ENCODE results near the gene HLA-DPB1. TPM values are rescaled to one million over a fixed set of nuclear protein-coding genes. Genes with fewer than 3 reads are reported as not detected.

Gene HLA-DPB1
- total RNA-seq, 1 experiment from 2014 or later: 18.3 TPM

GRCh38 chr6:33049323-33050013, 26.3 kb upstream of the HLA-DPB1 start:
- intact Hi-C loops (cut with micrococcal nuclease; ENCODE audit: unreplicated experiment): no loop called here
- H3K36me3 Mint-ChIP-seq (ENCODE audit: insufficient read depth, unreplicated experiment): no peaks in the 10 kb centered on the region
- no peak overlapping the region for H3K4me3 Mint-ChIP-seq (ENCODE audit: low read depth, unreplicated experiment)
- DNase-seq: no peak
- TF ChIP-seq CTCF (IDR thresholded peaks at IDR 0.05; ENCODE audit: unreplicated experiment): no peak
- H3K27ac Mint-ChIP-seq (ENCODE audit: unreplicated experiment): no peak overlapping the region
- peaks cover 3% of the 10 kb centered on the region for H3K9me3 Mint-ChIP-seq (ENCODE audit: low read depth, unreplicated experiment)
- BruUV-seq (replicated peaks): no TSS peak
- peaks cover 26% of the 10 kb centered on the region for H3K4me1 Mint-ChIP-seq (ENCODE audit: low read depth, unreplicated experiment)
- H3K27me3 Mint-ChIP-seq (ENCODE audit: unreplicated experiment): peaks cover 81% of the 10 kb centered on the region
- CTCF ChIA-PET: interaction anchor here (0.6 kb wide), 1 partner anchor 49 kb away, joined by 3 read pairs; no protein-coding TSS in a partner anchor

DNA sequence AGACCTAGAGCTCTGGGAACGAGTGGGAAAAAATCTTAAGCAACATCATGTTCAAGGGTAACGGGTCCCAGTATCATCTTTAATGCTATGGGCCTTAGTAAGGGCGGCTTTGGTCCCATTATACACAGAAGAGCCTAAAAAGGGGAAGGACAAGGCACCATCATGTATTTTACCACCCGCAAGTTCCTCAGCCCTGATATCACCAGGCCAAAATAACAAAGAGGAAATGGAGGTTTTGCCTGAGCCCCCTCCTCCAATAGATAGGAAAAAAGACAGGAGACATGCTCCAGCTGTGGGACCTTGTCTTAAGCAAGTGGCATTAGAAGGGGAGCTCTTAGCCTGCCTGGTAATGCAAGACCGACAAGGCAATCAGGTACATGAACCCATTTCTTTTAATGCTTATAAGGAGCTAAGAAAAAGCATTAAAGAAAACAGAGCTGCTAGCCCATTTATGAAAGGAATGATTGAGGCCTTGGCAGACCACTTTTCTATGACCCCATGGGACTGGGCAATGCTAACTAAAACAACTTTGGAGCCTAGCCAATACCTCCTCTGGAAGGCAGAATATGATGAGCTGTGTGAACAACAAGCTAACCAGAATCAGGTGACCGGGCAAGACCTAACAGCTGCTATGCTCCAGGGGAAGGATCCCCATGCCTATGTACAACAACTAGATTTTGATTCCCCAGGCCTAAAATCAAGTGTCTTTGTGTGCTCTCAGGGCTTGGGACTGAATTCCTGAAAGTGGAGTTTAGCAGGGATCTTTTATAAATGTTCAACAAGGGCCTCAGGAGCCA, 25.6 kb upstream of the HLA-DPB1 start:
- H3K27me3 Mint-ChIP-seq (ENCODE audit: unreplicated experiment): peaks cover 81% of the 10 kb centered on the region
- intact Hi-C loops (cut with micrococcal nuclease; ENCODE audit: unreplicated experiment): no loop called here
- DNase-seq: no peak
- H3K4me3 Mint-ChIP-seq (ENCODE audit: low read depth, unreplicated experiment): no peak overlapping the region
- no TSS peak for BruUV-seq (replicated peaks)
- no peak for TF ChIP-seq CTCF (IDR thresholded peaks at IDR 0.05; ENCODE audit: unreplicated experiment)
- CTCF ChIA-PET: interaction anchor here (0.6 to 0.9 kb wide), 2 partner anchors 18 to 49 kb away, joined by 3 read pairs; no protein-coding TSS in a partner anchor
- peaks cover 3% of the 10 kb centered on the region for H3K9me3 Mint-ChIP-seq (ENCODE audit: low read depth, unreplicated experiment)
- no peak overlapping the region for H3K27ac Mint-ChIP-seq (ENCODE audit: unreplicated experiment)
- no peaks in the 10 kb centered on the region for H3K36me3 Mint-ChIP-seq (ENCODE audit: insufficient read depth, unreplicated experiment)
- peaks cover 26% of the 10 kb centered on the region for H3K4me1 Mint-ChIP-seq (ENCODE audit: low read depth, unreplicated experiment)

DNA sequence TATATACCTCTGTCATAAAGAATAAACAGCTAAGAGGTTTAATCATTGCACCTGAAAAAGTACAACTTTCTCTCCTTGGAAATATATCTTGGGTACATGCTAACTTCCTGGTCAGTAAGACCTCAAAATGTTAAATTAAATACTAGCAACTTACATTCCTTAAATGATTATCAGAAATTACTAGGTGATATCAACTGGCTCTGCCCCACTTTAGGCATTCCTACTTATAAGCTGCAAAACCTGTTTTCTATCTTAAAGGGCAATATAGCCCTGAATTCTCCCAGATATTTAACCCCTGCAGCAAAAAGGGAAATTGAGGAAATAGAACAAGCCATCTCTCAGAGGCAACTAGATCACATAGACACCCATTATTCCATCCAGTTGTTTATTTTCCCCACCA, 23.2 kb upstream of the HLA-DPB1 start:
- Mint-ChIP-seq H3K27ac (ENCODE audit: unreplicated experiment) (peak overlapping the region; percentile 43), H3K36me3 (ENCODE audit: insufficient read depth, unreplicated experiment) (no peaks in the 10 kb centered on the region), H3K9me3 (ENCODE audit: low read depth, unreplicated experiment) (peaks cover 3% of the 10 kb centered on the region), H3K4me1 (ENCODE audit: low read depth, unreplicated experiment) (peaks cover 26% of the 10 kb centered on the region), H3K4me3 (ENCODE audit: low read depth, unreplicated experiment) (peak overlapping the region; percentile 34), H3K27me3 (ENCODE audit: unreplicated experiment) (peaks cover 78% of the 10 kb centered on the region)
- no TSS peak for BruUV-seq (replicated peaks)
- intact Hi-C loops (cut with micrococcal nuclease; ENCODE audit: unreplicated experiment): loop anchor here (2.0 kb wide), 1 partner anchor 28 kb away; no protein-coding TSS in a partner anchor
- no peak for DNase-seq
- no peak for TF ChIP-seq CTCF (IDR thresholded peaks at IDR 0.05; ENCODE audit: unreplicated experiment)
- CTCF ChIA-PET: interaction anchor here (0.6 to 1.0 kb wide), 3 partner anchors 23 to 1590 kb away, joined by 3 to 4 read pairs (median 3); no protein-coding TSS in a partner anchor

DNA sequence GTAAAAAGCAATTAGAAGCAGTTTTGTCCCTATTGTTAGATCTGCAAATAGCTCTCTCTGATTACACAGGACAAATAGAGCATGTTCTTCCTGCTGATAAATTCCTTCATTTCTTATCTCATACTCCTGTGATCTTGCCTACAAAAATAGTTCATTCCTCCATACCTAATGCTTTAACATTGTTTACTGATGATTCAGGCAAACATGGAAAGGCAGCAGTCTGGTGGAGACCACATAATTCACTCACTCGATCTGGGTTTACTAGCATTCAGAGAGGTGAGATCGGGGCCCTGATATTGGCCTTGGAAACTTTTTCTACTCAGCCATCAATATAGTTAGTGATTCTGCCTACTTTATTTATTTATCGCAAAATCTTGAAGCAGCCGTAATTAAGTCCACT, 22.6 kb upstream of the HLA-DPB1 start:
- CTCF ChIA-PET: interaction anchor here (0.7 to 1.0 kb wide), 2 partner anchors 24 to 32 kb away, joined by 3 to 4 read pairs; no protein-coding TSS in a partner anchor
- no TSS peak for BruUV-seq (replicated peaks)

More for the DNA sequence above, 22.6 kb upstream of the HLA-DPB1 start:
- TF ChIP-seq CTCF (IDR thresholded peaks at IDR 0.05; ENCODE audit: unreplicated experiment): no peak
- peak overlapping the region; percentile 34 for H3K4me3 Mint-ChIP-seq (ENCODE audit: low read depth, unreplicated experiment)
- H3K36me3 Mint-ChIP-seq (ENCODE audit: insufficient read depth, unreplicated experiment): no peaks in the 10 kb centered on the region
- H3K27me3 Mint-ChIP-seq (ENCODE audit: unreplicated experiment): peaks cover 78% of the 10 kb centered on the region
- intact Hi-C loops (cut with micrococcal nuclease; ENCODE audit: unreplicated experiment): loop anchor here (2.0 kb wide), 1 partner anchor 28 kb away; no protein-coding TSS in a partner anchor
- peaks cover 3% of the 10 kb centered on the region for H3K9me3 Mint-ChIP-seq (ENCODE audit: low read depth, unreplicated experiment)
- H3K4me1 Mint-ChIP-seq (ENCODE audit: low read depth, unreplicated experiment): peaks cover 26% of the 10 kb centered on the region
- H3K27ac Mint-ChIP-seq (ENCODE audit: unreplicated experiment): peak overlapping the region; percentile 43
- no peak for DNase-seq
